Right lobe of liver (tissue), 4 donors: ENCODE measurements around the gene PHGDH.

Source experiments
- CTCF ChIP-seq, 4 donors: fragments of 200-600 bp in 3 of 4; fragments of 450-650 bp in 1 of 4; IDR thresholded peaks; one replicate each; pipeline versions ENCODE4 v1.5.1 to v1.8.0; 2016 to 2022; ENCODE audit warnings: antibody characterized with exemption in 4 of 4, mild to moderate bottlenecking in 2 of 4
- POLR2A ChIP-seq: fragments of 450-650 bp; IDR thresholded peaks from one replicate; pipeline ENCODE4 v1.6.1; 2017; ENCODE audit warnings: antibody characterized with exemption, mild to moderate bottlenecking
- donor health status: DM: no; HTN: no; CAD: no.
- donor health status: DM: no; HTN: no; CAD: no.
- donor health status: DM: no; HTN: yes; CAD: no.

DNA sequence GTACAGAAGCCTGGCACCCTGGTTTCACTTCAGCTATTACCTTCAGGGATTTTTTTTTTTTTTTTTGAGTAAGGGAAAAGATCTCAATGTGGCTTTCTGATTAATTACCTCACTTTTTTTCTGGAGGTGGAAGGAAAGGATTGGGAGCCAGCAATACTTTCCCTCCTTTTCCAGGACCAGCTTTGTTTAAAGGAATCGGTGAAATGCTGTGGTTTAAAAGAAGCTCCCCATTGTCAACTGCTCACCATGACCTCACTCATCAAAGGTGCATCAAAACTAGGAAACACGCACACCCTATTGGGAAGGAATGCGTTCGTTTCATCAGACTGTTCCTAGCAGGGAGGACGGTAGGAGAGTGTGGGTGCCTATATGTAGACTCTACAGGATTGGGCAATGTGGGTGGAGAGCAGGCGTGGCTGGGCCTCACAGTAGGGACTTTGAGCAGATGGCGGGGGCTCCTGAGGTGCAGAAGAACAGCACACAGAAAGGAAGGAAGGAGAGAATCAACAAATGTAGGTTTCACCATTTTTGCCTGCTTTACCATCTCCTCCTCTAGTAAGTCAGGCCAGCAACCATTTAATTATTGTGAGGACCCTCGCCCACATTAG lies 13.0 kb downstream of the PHGDH start:
- TF ChIP-seq CTCF (IDR thresholded peaks at IDR 0.05) = no peak
- TF ChIP-seq POLR2A = no peak
